Activated CD4-positive, alpha-beta memory T cell treated with anti-CD3 and anti-CD28 coated beads for 36 hours (primary cell): Measurements from ENCODE around the gene IKZF4. TPM values are rescaled to one million over a fixed set of nuclear protein-coding genes. Genes with fewer than 3 reads are reported as not detected.

Source experiments
- CTCF ChIA-PET: fragments of 350-600 bp; sonication (Branson Sonifier 250); formaldehyde crosslinking; loops from one replicate; lab custom pipeline; 2021; ENCODE audit warnings: antibody characterized with exemption, inconsistent platforms; lab: Charles Lee
- POLR2A ChIA-PET: fragments of 350-600 bp; sonication (Branson Sonifier 250); formaldehyde crosslinking; loops from one replicate; lab custom pipeline; 2021; ENCODE audit warnings: antibody characterized with exemption; lab: Charles Lee
- DNase-seq: peaks from one replicate; pipeline ENCODE4 v3.0.0-alpha.2; 2020
- H3K27ac Mint-ChIP-seq: one replicate; pipeline ENCODE4 v1.8.0; 2021; ENCODE audit warnings: mixed read lengths
- H3K27me3 Mint-ChIP-seq: one replicate; pipeline ENCODE4 v1.8.0; 2021; ENCODE audit warnings: mixed read lengths
- H3K36me3 Mint-ChIP-seq: one replicate; pipeline ENCODE4 v1.8.0; 2021; ENCODE audit warnings: mixed read lengths
- H3K4me1 Mint-ChIP-seq: one replicate; pipeline ENCODE4 v1.8.0; 2021; ENCODE audit warnings: low read depth, mixed read lengths
- H3K4me3 Mint-ChIP-seq: one replicate; pipeline ENCODE4 v1.8.0; 2021; ENCODE audit warnings: mild to moderate bottlenecking, mixed read lengths
- H3K9me3 Mint-ChIP-seq: one replicate; pipeline ENCODE4 v1.8.0; 2021; ENCODE audit warnings: mixed read lengths
- intact Hi-C: fragments of 100-400 bp; cut with micrococcal nuclease; formaldehyde crosslinking; loops from one replicate; pipeline ENCODE4 v1.15.1; 2023
- total RNA-seq, 2 experiments: library from RNA; stranded (reverse); gene quantifications; one replicate each; pipeline ENCODE4 v1.2.3, GENCODE V29; 2021

The IKZF4 gene
- total RNA-seq, 2 experiments from 2014 or later: 14.4 to 15.1 TPM

DNA sequence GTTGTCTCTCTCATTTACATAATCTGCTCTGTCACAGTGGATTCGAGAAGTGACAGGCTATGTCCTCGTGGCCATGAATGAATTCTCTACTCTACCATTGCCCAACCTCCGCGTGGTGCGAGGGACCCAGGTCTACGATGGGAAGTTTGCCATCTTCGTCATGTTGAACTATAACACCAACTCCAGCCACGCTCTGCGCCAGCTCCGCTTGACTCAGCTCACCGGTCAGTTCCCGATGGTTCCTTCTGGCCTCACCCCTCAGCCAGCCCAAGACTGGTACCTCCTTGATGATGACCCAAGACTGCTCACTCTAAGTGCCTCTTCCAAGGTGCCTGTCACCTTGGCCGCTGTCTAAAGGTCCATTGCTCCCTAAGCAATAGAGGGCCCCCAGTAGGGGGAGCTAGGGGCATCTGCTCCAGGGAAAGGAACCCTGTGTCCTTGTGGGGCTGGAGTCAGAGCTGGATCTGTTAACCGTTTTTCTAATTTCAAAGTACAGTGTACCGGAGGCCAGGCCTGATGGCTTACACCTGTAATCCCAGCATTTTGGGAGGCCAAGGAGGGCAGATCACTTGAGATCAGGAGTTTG, 64.2 kb downstream of the IKZF4 start:
- ChIA-PET POLR2A (interaction anchor here (0.6 to 0.7 kb wide), 2 partner anchors 12 to 42 kb away, joined by 3 read pairs; no protein-coding TSS in a partner anchor), CTCF (interaction anchor here (0.6 to 2.1 kb wide), 12 partner anchors 11 to 120 kb away, joined by 3 to 22 read pairs (median 4); partner anchors contain the start of gene PA2G4)
- no peak overlapping the region for H3K27ac Mint-ChIP-seq
- H3K36me3 Mint-ChIP-seq: no peaks in the 10 kb centered on the region
- no peak overlapping the region for H3K4me3 Mint-ChIP-seq
- peak; percentile 62 for DNase-seq
- peaks cover 5% of the 10 kb centered on the region for H3K4me1 Mint-ChIP-seq
- H3K9me3 Mint-ChIP-seq: no peaks in the 10 kb centered on the region
- peaks cover 7% of the 10 kb centered on the region for H3K27me3 Mint-ChIP-seq
- intact Hi-C loops: no loop called here

DNA sequence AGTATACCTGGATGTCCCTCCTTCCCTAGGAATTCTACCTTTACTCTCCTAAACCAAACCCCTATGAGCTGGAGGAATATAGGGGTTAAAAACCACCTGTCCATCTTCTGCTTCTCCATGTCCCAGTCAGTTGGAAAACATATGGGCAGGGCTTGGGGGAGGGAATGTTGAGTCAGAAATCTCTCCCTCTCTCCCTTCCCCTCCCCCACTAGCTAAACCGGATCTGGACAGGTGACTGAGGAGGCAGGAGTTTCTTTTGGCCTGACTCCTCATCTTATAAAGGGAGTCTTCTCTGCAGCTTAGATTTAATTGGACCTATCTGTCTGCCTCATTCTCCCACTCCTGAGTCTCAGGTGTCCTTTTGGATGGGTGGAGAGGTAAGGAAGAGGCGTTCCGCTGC, 65.3 kb downstream of the IKZF4 start:
- intact Hi-C loops: no loop called here
- H3K27ac Mint-ChIP-seq: no peak overlapping the region
- no peak overlapping the region for H3K4me3 Mint-ChIP-seq
- H3K36me3 Mint-ChIP-seq: no peaks in the 10 kb centered on the region
- H3K4me1 Mint-ChIP-seq: peaks cover under 1% of the 10 kb centered on the region
- ChIA-PET POLR2A (no interaction called here), CTCF (interaction anchor here (0.8 to 2.1 kb wide), 5 partner anchors 13 to 121 kb away, joined by 3 to 22 read pairs (median 4); partner anchors contain the start of gene PA2G4)
- DNase-seq: no peak
- peaks cover 3% of the 10 kb centered on the region for H3K27me3 Mint-ChIP-seq
- H3K9me3 Mint-ChIP-seq: no peaks in the 10 kb centered on the region

DNA sequence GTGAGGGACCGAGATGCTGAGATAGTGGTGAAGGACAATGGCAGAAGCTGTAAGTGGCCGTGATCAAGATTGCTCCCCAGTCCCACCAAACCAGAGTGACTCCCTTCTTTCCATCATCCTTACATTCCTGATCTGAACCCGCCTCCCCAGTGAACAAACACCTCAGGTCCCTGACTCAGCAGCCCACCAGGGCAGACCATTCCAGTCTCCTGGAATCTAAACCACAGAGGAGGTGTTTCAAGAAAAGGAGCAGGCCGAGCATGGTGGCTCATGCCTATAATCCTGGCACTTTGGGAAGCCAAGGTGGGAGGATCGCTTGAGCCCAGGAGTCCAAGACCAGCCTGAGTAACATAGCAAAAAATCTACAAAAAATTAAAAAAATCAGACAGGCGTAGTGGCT, 65.8 kb downstream of the IKZF4 start:
- intact Hi-C loops: no loop called here
- Mint-ChIP-seq H3K27me3 (peaks cover 2% of the 10 kb centered on the region), H3K36me3 (no peaks in the 10 kb centered on the region), H3K4me3 (no peak overlapping the region), H3K4me1 (no peaks in the 10 kb centered on the region), H3K27ac (no peak overlapping the region), H3K9me3 (no peaks in the 10 kb centered on the region)
- POLR2A ChIA-PET: no interaction called here
- CTCF ChIA-PET: interaction anchor here (1.7 kb wide), 1 partner anchor 13 kb away, joined by 4 read pairs; no protein-coding TSS in a partner anchor
- no peak for DNase-seq

DNA sequence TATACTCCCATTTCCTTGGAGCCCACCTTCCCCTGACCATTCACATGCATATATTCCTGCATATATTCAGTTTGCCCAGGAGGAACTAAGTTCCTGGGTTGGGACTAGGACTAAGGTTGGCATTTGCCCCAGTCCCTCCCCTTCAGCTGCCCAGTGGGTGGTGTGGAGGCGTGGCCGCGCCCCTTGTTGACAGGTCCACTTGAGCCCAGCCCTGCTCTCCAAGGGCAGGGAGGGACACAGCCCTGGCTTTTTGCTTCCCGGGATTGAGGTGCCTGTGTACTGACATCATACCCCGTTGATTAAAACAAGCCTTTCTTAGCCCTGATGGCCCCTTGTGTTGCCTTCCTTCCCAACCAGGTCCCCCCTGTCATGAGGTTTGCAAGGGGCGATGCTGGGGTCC, 66.4 kb downstream of the IKZF4 start:
- DNase-seq: no peak
- Mint-ChIP-seq H3K27ac (no peak overlapping the region), H3K4me3 (no peak overlapping the region), H3K9me3 (no peaks in the 10 kb centered on the region), H3K4me1 (no peaks in the 10 kb centered on the region), H3K36me3 (no peaks in the 10 kb centered on the region), H3K27me3 (peaks cover 2% of the 10 kb centered on the region)
- ChIA-PET CTCF (no interaction called here), POLR2A (no interaction called here)
- intact Hi-C loops: no loop called here

Other genes with a start within 250 kb of the IKZF4 start
- 100 to 1,000 TPM; 104 to 110 TPM for gene SARNP, start 203.3 kb upstream of the IKZF4 start, total RNA-seq
- gene ORMDL2, start 203.0 kb upstream of the IKZF4 start, total RNA-seq: 10 to 100 TPM; 37.9 to 41.2 TPM
- 10 to 100 TPM; 34.9 to 35.1 TPM for gene DNAJC14, start 191.5 kb upstream of the IKZF4 start, total RNA-seq
- gene MMP19, start 178.1 kb upstream of the IKZF4 start, total RNA-seq: under 1 TPM in 1 of 2 experiments, not detected in 1; 0.31 TPM
- 10 to 100 TPM; 31.6 to 33.0 TPM for gene PYM1, start 93.1 kb upstream of the IKZF4 start, total RNA-seq
- gene DGKA, start 89.9 kb upstream of the IKZF4 start, total RNA-seq: 100 to 1,000 TPM; 348 to 383 TPM
- 1 to 10 TPM in 1 of 2 experiments, under 1 TPM in 1; 0.94 to 1.5 TPM for gene PMEL, start 55.0 kb upstream of the IKZF4 start, total RNA-seq
- gene CDK2, start 54.2 kb upstream of the IKZF4 start, total RNA-seq: 100 to 1,000 TPM; 121 to 127 TPM
- 10 to 100 TPM; 44.8 to 46.4 TPM for gene RAB5B, start 47.0 kb upstream of the IKZF4 start, total RNA-seq
- gene SUOX, start 23.8 kb upstream of the IKZF4 start, total RNA-seq: 1 to 10 TPM; 2.4 to 2.7 TPM
- gene RPS26, start 20.9 kb downstream of the IKZF4 start, total RNA-seq: 10 to 100 TPM; 28.1 to 40.7 TPM
- gene ERBB3, start 59.1 kb downstream of the IKZF4 start, total RNA-seq: under 1 TPM; 0.82 to 0.86 TPM
- 100 to 1,000 TPM; 399 to 410 TPM for gene PA2G4, start 83.5 kb downstream of the IKZF4 start, total RNA-seq
- 1,000 to 10,000 TPM; 5,210 to 5,251 TPM for gene RPL41, start 95.6 kb downstream of the IKZF4 start, total RNA-seq
- gene ZC3H10, start 97.2 kb downstream of the IKZF4 start, total RNA-seq: 1 to 10 TPM; 5.1 to 7.2 TPM
- gene ESYT1, start 107.2 kb downstream of the IKZF4 start, total RNA-seq: 100 to 1,000 TPM; 142 to 146 TPM
- 10 to 100 TPM; 63.8 to 70.8 TPM for gene MYL6B, start 131.5 kb downstream of the IKZF4 start, total RNA-seq
- 1,000 to 10,000 TPM; 1,196 to 1,215 TPM for gene MYL6, start 137.3 kb downstream of the IKZF4 start, total RNA-seq
- 100 to 1,000 TPM in 1 of 2 experiments, 10 to 100 TPM in 1; 96.4 to 103 TPM for gene SMARCC2, start 168.4 kb downstream of the IKZF4 start, total RNA-seq
- gene RNF41, start 200.9 kb downstream of the IKZF4 start, total RNA-seq: 10 to 100 TPM; 28.2 to 31.2 TPM
- 10 to 100 TPM; 62.0 to 62.2 TPM for gene NABP2, start 203.3 kb downstream of the IKZF4 start, total RNA-seq
- 1 to 10 TPM in 1 of 2 experiments, under 1 TPM in 1; 0.59 to 1.7 TPM for gene SLC39A5, start 209.0 kb downstream of the IKZF4 start, total RNA-seq
- 10 to 100 TPM; 34.1 to 37.0 TPM for gene ANKRD52, start 237.3 kb downstream of the IKZF4 start, total RNA-seq
- 1 to 10 TPM; 6.3 to 7.0 TPM for gene COQ10A, start 245.9 kb downstream of the IKZF4 start, total RNA-seq